HUES6 (cell line): ENCODE measurements around the gene LRRC8D.
"Not testable (repeated sequence)": the region's sequence is repeated elsewhere in the genome, so short reads cannot be mapped to it uniquely, and the experiment has no call there.

ENCODE experiments used
- H3K27ac ChIP-seq: 2 replicates; pipeline ENCODE4 v1.7.0; 2013; ENCODE audit warnings: low read depth, mild to moderate bottlenecking, low read length, inconsistent platforms
- H3K27me3 ChIP-seq: 2 replicates; pipeline ENCODE4 v1.6.1; 2013; ENCODE audit warnings: low read length; ENCODE audit not compliant: control insufficient read depth, insufficient read depth
- H3K36me3 ChIP-seq: 2 replicates; pipeline ENCODE4 v1.6.1; 2013; ENCODE audit warnings: low read length; ENCODE audit not compliant: control insufficient read depth, insufficient read depth
- H3K4me1 ChIP-seq: 2 replicates; pipeline ENCODE4 v1.6.1; 2013; ENCODE audit warnings: low read length; ENCODE audit not compliant: control insufficient read depth, insufficient read depth
- H3K4me3 ChIP-seq: 2 replicates; pipeline ENCODE4 v1.5.1; 2013; ENCODE audit warnings: low read depth, low read length
- H3K9ac ChIP-seq: one replicate; pipeline ENCODE4 v1.6.1; 2013; ENCODE audit warnings: mild to moderate bottlenecking, low read length
- H3K9me3 ChIP-seq: 2 replicates; pipeline ENCODE4 v1.6.1; 2013; ENCODE audit warnings: low read depth, low read length; ENCODE audit not compliant: control insufficient read depth, insufficient read depth

LRRC8D gene

DNA sequence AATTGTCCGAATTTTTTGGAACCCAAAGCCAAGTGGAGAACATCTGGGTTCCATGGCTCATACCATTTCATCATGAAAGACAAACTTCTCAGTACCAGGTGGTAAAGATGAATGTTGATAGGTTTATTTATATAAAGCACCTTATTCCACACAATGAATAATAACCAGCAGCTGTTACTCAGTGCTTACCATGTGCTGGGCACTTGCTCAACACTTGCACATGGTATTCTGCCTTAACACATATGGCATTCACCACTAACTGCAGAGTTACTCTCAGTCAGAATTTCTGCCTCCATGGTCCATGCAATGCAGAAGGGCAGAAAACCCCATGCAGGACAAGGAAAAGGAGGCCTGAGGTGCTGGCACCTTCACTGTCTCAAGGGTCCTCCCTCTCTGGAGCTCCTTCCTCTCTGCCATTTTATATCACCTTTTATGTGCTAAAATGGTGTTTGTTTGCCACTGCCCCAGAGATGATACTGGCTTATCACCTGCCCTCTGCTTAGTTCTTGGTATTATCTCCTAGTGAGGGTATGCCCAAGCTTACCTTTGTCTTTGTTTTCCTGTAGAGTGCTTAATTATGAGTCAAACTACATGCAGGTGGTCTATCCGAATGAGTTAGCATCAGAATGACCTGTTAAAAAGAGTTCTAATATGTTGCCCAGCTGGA lies 97.4 kb downstream of the LRRC8D start:
- Histone ChIP-seq H3K9ac (no peak overlapping the region), H3K27me3 (no peaks in the 10 kb centered on the region), H3K9me3 (peaks cover 4% of the 10 kb centered on the region; the same call in 1 of the 2 replicates), H3K4me3 (peak overlapping the region; percentile 3; the same call in 1 of the 2 replicates), H3K4me1 (peaks cover 31% of the 10 kb centered on the region), H3K36me3 (peaks cover 4% of the 10 kb centered on the region; the same call in 1 of the 2 replicates), H3K27ac (peak overlapping the region; percentile 3; the same call in 1 of the 2 replicates)

DNA sequence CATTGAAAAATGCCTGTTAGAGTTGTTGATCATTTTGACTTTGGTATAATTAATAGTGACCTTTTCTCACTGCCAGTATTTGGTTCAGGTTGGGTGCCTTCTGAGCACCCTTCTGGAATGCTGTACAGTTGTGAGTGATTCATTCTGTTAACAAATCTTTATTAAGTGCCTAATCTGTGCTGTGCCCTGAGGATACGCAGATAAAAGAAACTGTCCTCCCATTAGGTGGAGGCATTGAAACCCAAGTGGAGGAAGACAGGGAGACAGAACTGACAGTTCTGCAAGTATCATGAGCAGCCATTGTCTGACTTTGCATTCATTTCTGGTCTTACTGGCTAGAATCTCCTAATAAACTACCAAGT lies 97.9 kb downstream of the LRRC8D start:
- no peak overlapping the region for H3K4me3 ChIP-seq
- H3K27me3 ChIP-seq: no peaks in the 10 kb centered on the region
- no peak overlapping the region for H3K9ac ChIP-seq
- peaks cover 9% of the 10 kb centered on the region for H3K9me3 ChIP-seq
- peak overlapping the region; percentile 3; the same call in 1 of the 2 replicates for H3K27ac ChIP-seq
- peaks cover 7% of the 10 kb centered on the region for H3K36me3 ChIP-seq
- H3K4me1 ChIP-seq: peaks cover 26% of the 10 kb centered on the region

DNA sequence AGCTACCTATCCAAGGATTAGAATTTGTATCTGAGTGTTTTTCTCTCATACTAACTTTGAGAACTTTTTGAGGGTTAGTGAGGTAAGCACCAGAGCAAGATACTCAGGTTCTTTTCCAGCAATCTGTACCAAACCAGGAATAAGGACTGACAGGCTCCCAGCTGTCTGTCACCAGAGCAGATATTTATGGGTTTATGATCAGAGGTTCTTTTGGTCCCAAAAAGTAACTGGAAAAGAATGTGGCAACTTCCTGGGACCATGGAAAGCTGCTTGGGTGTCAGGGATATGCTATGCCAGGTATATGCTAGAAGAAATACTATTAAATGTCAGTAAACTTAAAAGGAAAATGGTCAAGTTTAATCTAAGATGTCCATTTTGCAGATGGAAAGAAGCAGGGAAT lies 98.3 kb downstream of the LRRC8D start:
- Histone ChIP-seq H3K9me3 (peaks cover 10% of the 10 kb centered on the region), H3K27ac (0 out of 2 replicates have a peak overlapping the region, but pooled peaks have one; percentile 26), H3K36me3 (peaks cover 7% of the 10 kb centered on the region), H3K27me3 (no peaks in the 10 kb centered on the region), H3K4me1 (peaks cover 25% of the 10 kb centered on the region), H3K4me3 (no peak overlapping the region), H3K9ac (no peak overlapping the region)

DNA sequence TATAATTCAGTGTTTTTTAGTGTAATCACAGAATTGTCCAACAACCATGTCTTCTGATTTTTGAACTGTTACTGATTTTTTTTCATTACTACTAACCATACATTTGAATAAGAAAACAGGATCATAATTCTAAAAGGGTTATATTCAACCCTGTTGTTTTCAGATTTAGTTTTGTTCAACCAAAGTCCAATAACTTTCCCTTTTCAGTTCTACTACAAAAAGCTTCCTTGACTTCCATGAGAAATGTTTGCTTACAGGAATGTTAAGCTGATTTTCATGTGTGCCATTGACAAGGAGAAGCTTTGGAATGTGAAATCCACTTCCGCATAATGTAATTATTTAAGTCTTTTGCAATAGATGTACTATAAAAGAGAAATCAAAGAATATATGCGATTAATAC lies 102.1 kb downstream of the LRRC8D start:
- peaks cover 17% of the 10 kb centered on the region for H3K4me1 ChIP-seq
- peaks cover 12% of the 10 kb centered on the region for H3K36me3 ChIP-seq
- peaks cover 10% of the 10 kb centered on the region for H3K9me3 ChIP-seq

DNA sequence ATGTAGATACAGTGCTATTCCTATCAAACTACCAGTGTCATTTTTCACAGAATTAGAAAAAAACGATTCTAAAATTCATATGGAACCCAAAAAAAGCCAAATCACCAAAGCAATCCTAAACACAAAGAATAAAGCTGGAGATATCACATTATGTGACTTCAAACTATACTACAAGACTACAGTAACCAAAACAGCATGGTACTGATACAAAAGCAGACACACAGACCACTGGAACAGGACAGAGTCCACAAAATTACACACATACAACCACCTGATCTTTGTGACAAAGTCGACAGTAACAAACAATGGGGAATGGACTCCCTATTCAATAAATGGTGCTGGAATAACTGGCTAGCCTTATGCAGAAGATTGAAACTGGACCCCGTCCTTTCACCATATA lies 102.7 kb downstream of the LRRC8D start:
- peaks cover 12% of the 10 kb centered on the region for H3K36me3 ChIP-seq

More for the DNA sequence above, 102.1 kb downstream of the LRRC8D start:
- Histone ChIP-seq H3K27me3 (no peaks in the 10 kb centered on the region), H3K9ac (no peak overlapping the region), H3K27ac (no peak overlapping the region), H3K4me3 (no peak overlapping the region)

DNA sequence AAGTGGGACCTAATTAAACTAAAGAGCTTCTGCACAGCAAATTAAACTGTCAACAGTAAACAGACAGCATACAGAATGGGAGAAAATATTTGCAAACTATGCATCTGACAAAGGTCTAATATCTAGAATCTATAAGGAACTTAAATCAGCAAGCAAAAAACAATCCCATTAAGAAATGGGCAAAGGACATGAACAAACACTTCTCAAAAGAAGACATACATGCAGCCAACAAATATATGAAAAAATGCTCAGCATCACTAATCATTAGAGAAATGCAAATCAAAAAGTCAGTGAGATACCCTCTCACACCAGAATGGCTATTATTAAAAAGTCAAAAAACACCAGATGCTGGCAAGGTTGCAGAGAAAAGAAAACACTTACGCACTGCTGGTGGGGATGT lies 103.2 kb downstream of the LRRC8D start:
- H3K4me3 ChIP-seq, H3K9ac ChIP-seq, H3K27me3 ChIP-seq, H3K27ac ChIP-seq, H3K9me3 ChIP-seq: not testable (repeated sequence)
- peaks cover 12% of the 10 kb centered on the region for H3K36me3 ChIP-seq
- H3K4me1 ChIP-seq: peaks cover 14% of the 10 kb centered on the region

More for the DNA sequence above, 102.7 kb downstream of the LRRC8D start:
- Histone ChIP-seq H3K9ac (no peak overlapping the region), H3K4me1 (peaks cover 14% of the 10 kb centered on the region), H3K9me3 (peaks cover 10% of the 10 kb centered on the region), H3K27ac (no peak overlapping the region), H3K4me3 (no peak overlapping the region), H3K27me3 (no peaks in the 10 kb centered on the region)

DNA sequence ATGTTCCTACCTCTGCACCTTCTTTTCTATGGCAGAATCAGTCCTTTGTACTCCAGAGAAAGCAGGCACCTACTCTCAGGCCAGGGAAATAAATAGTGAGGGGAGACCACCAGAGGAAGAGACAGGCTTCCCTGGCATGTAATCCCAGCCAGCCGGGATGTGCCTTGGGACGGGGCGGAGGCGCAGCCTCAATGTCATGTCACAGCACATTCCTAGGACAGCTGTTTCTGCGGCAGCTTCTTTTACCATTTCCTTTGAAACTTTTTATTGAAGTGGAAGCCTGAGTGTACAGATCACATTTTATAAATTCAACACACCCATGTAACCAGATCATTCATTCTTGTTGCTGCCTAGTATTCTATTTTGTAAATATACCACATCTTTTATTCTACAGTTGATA lies 106.2 kb downstream of the LRRC8D start:
- H3K4me1 ChIP-seq: peaks cover 27% of the 10 kb centered on the region
- H3K27ac ChIP-seq: no peak overlapping the region
- no peaks in the 10 kb centered on the region for H3K27me3 ChIP-seq
- H3K4me3 ChIP-seq: no peak overlapping the region
- peaks cover 10% of the 10 kb centered on the region for H3K9me3 ChIP-seq
- H3K9ac ChIP-seq: no peak overlapping the region
- H3K36me3 ChIP-seq: peaks cover 12% of the 10 kb centered on the region

DNA sequence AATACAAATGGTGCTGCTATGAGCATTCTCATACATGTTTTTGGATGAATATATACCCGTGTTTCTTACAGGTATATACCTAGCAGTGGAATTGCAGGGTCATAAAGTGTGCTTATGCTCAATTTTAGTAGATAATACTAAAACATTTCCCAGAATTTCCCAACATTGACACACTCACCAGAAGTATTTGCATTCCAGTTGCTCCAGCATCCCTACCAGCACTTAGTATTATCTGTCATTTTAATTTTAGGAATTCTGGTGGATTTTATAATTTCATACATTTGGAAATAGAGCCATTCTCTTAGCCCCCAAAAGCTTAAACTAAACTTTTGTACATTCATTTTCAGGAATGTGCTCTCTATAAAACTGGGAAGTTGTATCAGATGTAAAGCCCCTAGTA lies 106.6 kb downstream of the LRRC8D start:
- Histone ChIP-seq H3K4me1 (peaks cover 31% of the 10 kb centered on the region), H3K4me3 (no peak overlapping the region), H3K9ac (no peak overlapping the region), H3K9me3 (peaks cover 9% of the 10 kb centered on the region), H3K27me3 (no peaks in the 10 kb centered on the region), H3K36me3 (peaks cover 12% of the 10 kb centered on the region), H3K27ac (no peak overlapping the region)

DNA sequence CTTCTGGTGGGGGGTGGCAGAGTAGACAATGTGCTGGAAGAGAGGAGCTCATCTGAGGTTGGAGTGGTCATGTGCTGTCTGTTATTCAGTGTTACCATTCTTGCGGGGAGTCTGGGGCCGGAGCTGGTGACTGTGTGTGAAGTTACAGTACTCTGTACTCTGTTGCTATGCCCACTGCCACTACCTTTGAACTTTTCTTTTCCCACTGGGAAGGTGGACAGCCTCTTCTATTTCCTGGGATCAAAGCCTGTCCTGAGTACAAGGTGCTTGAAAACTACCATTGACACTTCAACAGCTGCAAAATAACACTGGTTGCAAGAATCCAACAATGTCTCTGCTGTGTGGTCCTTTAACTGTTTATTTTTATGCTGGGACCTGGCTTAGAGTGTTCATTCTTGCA lies 107.7 kb downstream of the LRRC8D start:
- Histone ChIP-seq H3K4me1 (peaks cover 41% of the 10 kb centered on the region), H3K27ac (peak overlapping the region; percentile 50), H3K36me3 (peaks cover 13% of the 10 kb centered on the region), H3K9me3 (peaks cover 3% of the 10 kb centered on the region; the same call in 1 of the 2 replicates), H3K27me3 (no peaks in the 10 kb centered on the region), H3K9ac (no peak overlapping the region), H3K4me3 (no peak overlapping the region)

DNA sequence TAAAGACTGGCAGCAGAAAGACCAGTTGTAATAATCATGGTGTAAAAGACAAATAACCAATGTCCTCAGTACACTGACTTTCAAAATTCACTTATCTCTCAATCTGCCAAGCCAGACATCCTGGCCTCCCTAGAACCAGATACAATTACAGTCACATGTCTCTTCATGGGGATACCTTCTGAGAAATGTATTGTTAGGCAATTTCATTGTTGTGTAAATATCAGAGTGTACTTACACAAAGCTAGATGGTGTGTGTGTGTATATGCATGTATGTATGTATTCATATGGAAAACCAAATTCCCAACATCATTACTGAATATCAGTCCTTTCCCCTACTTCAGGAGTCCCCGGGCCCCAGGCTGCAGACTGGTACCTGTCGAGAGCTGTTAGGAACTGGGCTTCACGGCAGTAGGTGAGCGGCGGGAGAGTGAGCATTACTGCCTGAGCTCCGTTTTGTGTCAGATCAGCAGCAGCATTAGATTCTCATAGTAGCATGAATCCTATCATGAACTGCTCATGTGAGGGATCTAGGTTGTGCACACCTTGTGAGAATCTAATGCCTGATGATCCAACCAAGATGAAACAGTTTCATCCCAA lies 108.7 kb downstream of the LRRC8D start:
- H3K9me3 ChIP-seq: no peaks in the 10 kb centered on the region
- H3K27me3 ChIP-seq: no peaks in the 10 kb centered on the region
- H3K9ac ChIP-seq: peak overlapping the region; percentile 14
- H3K4me3 ChIP-seq: no peak overlapping the region
- H3K4me1 ChIP-seq: peaks cover 41% of the 10 kb centered on the region
- H3K36me3 ChIP-seq: peaks cover 22% of the 10 kb centered on the region
- H3K27ac ChIP-seq: peak overlapping the region; percentile 50

DNA sequence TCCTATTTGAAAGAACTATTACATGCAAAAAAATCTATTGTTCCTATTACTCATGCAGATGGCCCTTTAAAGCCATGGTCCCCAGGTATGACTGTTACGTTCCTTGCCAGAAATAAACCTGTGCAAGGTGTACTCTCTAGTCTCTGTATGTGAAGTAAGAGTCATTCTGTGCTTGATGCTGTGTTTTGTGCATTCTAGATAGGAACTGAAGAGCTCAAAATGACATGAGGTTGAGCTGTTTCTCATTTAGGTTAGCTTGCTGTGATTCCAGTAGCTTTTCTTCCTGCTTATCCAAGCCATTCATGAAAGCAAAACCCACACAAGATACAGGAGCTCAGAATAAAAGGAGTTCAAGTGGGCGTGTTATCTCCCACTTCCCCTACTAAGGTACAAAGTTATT lies 109.7 kb downstream of the LRRC8D start:
- Histone ChIP-seq H3K4me3 (no peak overlapping the region), H3K9ac (no peak overlapping the region), H3K27ac (no peak overlapping the region), H3K27me3 (no peaks in the 10 kb centered on the region), H3K9me3 (no peaks in the 10 kb centered on the region), H3K36me3 (peaks cover 24% of the 10 kb centered on the region), H3K4me1 (peaks cover 45% of the 10 kb centered on the region)
